ENCODE results near the gene PRLR. TPM values are rescaled to one million over a fixed set of nuclear protein-coding genes. Genes with fewer than 3 reads are reported as not detected.

Gene PRLR
- total and polyA plus RNA-seq, 2 experiments from 2014 or later: 0.31 to 2.2 TPM

- DNase-seq (ENCODE audit: low spot score) (no peak), ATAC-seq (no peak)
- no peaks in the 10 kb centered on the region for H3K9me3 Mint-ChIP-seq
- Histone ChIP-seq H3F3A (replicated peaks; ENCODE audit: low read depth) (no peaks in the 10 kb centered on the region), H3K27me3 (ENCODE audit: insufficient read depth) (no peaks in the 10 kb centered on the region), H3K79me2 (replicated peaks; ENCODE audit: insufficient read depth) (no peaks in the 10 kb centered on the region), H3K27ac (ENCODE audit: low read depth) (no peak overlapping the region), H3K9me2 (ENCODE audit: insufficient read depth) (peaks cover 3% of the 10 kb centered on the region; the same call in 1 of the 2 replicates), H3K36me3 (ENCODE audit: insufficient read depth) (no peaks in the 10 kb centered on the region), H3K4me3 (no peak overlapping the region), H3K4me1 (ENCODE audit: insufficient read depth) (no peaks in the 10 kb centered on the region; the same call in 1 of the 2 replicates), H3K4me2 (no peak overlapping the region), H4K20me1 (replicated peaks; ENCODE audit: insufficient read depth) (no peaks in the 10 kb centered on the region), H2AFZ (no peak overlapping the region)
- no peak overlapping the region for H3K4me3 Mint-ChIP-seq
- no peak overlapping the region for H3K27ac Mint-ChIP-seq
- no peak for TF ChIP-seq EZH2phosphoT487 (IDR thresholded peaks at IDR 0.05; ENCODE audit: unreplicated experiment)
- no peaks in the 10 kb centered on the region for H3K27me3 Mint-ChIP-seq (ENCODE audit: insufficient read depth, low read depth, poor library complexity)
- H3K4me1 Mint-ChIP-seq: peaks cover 10% of the 10 kb centered on the region
- no peaks in the 10 kb centered on the region for H3K36me3 Mint-ChIP-seq (ENCODE audit: low read depth)
These were observed 81.2 kb downstream of the PRLR start for GRCh38 chr5:35149041-35149440.

- no peak overlapping the region for H2AFZ ChIP-seq
- no peaks in the 10 kb centered on the region for H3K27me3 ChIP-seq (ENCODE audit: insufficient read depth)
- no peak overlapping the region for H3K4me2 ChIP-seq
- H3K9me2 ChIP-seq (ENCODE audit: insufficient read depth): peaks cover 3% of the 10 kb centered on the region; the same call in 1 of the 2 replicates
- peaks cover 11% of the 10 kb centered on the region for H3K4me1 Mint-ChIP-seq
- DNase-seq (ENCODE audit: low spot score) (no peak), ATAC-seq (no peak)
- H4K20me1 ChIP-seq (replicated peaks; ENCODE audit: insufficient read depth): no peaks in the 10 kb centered on the region
- H3K4me3 ChIP-seq: no peak overlapping the region
- no peak overlapping the region for H3K27ac ChIP-seq (ENCODE audit: low read depth)
- H3K36me3 Mint-ChIP-seq (ENCODE audit: low read depth): no peaks in the 10 kb centered on the region
- H3K27ac Mint-ChIP-seq: no peak overlapping the region
- no peaks in the 10 kb centered on the region for H3F3A ChIP-seq (replicated peaks; ENCODE audit: low read depth)
- no peak overlapping the region for H3K4me3 Mint-ChIP-seq
- H3K79me2 ChIP-seq (replicated peaks; ENCODE audit: insufficient read depth): no peaks in the 10 kb centered on the region
- H3K9me3 Mint-ChIP-seq: no peaks in the 10 kb centered on the region
- no peaks in the 10 kb centered on the region for H3K27me3 Mint-ChIP-seq (ENCODE audit: insufficient read depth, low read depth, poor library complexity)
- no peaks in the 10 kb centered on the region for H3K36me3 ChIP-seq (ENCODE audit: insufficient read depth)
- no peaks in the 10 kb centered on the region; the same call in 1 of the 2 replicates for H3K4me1 ChIP-seq (ENCODE audit: insufficient read depth)
- TF ChIP-seq ZNF462 (CRISPR knock-in tag; IDR thresholded peaks at IDR 0.05): no peak
- TF ChIP-seq STAT1 (IDR thresholded peaks at IDR 0.05; ENCODE audit: unreplicated experiment): no peak
- TF ChIP-seq EZH2 (IDR thresholded peaks at IDR 0.05; ENCODE audit: low read depth, unreplicated experiment): no peak
- no peak for TF ChIP-seq ETS1 (IDR thresholded peaks at IDR 0.05)
- TF ChIP-seq POLR2AphosphoS5 (IDR thresholded peaks at IDR 0.05; ENCODE audit: low read depth): no peak
- no peak for TF ChIP-seq REST (IDR thresholded peaks at IDR 0.05; ENCODE audit: unreplicated experiment)
- TF ChIP-seq CTCF (conservative IDR thresholded peaks at IDR 0.05; ENCODE audit: low read depth in 2 of 2): no peak
- TF ChIP-seq ZNF114 (CRISPR knock-in tag; IDR thresholded peaks at IDR 0.05): no peak
- no peak for TF ChIP-seq NANOG (IDR thresholded peaks at IDR 0.05; ENCODE audit: borderline replicate concordance)
These were observed 83.9 kb downstream of the PRLR start for GRCh38 chr5:35146406-35146805.
